ENCODE data around the gene CNOT1.

CNOT1 gene

DNA sequence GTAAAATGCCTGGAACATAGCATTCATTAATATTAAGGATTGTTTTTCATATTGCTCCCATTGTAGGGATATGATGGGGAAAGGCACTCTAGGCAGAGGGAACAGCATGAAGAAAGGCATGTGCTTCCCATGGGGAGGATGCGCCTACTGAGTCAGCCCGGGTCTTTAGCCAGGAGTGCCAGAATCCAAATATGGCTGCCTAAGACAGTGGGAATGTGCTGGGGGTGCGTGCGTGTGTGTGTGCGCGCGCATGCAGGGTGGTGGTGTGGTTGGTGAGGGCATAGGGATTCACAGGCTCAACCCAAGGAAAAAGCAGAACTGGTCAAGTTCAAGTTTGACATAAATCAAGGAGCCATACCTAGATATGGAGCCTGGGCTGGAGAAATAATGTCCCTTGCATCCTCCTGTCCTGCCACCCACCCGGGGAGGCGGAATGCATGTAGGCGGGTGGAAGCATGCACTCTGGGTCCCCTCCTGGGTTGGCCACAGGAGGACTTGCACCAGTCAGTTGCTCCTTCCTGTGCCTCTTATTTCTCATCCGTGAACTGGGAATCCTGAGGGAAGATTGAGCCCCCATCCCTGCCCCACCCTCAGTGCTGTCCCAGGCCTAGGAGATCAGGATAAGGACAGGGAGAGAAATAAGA, 148.3 kb downstream of the CNOT1 start:
- DNase-seq (ENCODE audit: low spot score) = no peak

DNA sequence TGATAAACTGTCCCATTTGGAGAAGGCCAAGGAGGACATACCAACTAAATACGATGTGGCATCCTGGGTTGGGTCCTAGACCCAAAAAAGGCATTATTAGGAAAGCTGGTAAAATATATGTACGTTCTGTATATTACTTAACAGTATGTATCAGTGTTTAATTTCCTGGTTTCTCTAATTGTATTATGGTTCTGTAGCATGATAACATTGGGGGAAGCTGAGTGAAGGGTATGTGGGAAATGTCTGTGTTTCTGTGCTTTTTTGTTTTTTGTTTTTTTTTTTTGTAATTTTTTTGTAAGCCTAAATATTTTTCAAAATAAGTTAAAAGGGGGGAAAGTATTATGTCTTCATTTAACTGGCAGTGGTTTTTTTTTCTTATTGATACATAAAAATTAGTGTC, 151.2 kb downstream of the CNOT1 start:
- DNase-seq (ENCODE audit: low spot score) = no peak

DNA sequence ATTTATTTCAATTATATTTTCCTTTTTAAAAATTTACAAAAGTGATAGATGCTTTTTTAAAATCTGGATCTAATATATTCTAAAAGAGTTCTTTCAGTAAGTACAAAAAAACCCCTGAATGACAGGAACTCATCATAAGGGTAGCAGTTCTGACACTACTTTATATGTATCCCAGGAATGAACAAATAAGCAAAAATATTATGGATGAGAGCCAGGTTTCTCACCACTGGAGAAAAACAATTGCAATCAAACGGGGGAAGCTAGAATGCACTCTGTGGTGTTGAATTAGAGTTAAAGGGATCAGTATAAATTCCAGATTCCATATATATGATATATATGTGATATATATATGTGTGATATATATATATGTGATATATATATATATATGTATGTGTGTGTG, 152.8 kb downstream of the CNOT1 start:
- DNase-seq (ENCODE audit: low spot score) = no peak

DNA sequence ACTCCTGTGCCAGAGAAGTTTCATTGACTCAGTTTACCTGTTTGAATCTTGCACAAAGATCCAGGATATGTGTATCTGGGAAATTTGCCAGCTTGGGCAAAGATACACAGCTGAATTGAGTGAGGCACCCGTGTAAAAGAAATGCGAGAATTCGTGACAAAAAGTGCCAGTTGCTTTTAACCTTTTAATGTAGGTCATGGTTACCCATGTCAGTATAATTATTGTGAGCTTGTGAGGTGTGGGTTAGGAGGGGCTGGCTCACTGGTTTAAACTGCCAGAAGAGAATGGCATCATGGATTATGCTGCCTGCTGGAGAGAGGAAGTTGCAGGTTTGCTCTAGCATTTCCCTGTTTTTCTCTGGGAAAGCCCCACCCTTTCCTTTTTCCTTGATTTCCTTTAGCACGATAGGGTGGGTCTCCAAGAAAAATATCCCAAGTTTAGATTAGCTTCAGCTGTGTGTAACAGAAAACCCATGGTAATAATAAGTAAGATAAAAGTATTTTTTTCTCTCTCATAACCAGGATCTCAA, 154.5 kb downstream of the CNOT1 start:
- DNase-seq (ENCODE audit: low spot score) = no peak

DNA sequence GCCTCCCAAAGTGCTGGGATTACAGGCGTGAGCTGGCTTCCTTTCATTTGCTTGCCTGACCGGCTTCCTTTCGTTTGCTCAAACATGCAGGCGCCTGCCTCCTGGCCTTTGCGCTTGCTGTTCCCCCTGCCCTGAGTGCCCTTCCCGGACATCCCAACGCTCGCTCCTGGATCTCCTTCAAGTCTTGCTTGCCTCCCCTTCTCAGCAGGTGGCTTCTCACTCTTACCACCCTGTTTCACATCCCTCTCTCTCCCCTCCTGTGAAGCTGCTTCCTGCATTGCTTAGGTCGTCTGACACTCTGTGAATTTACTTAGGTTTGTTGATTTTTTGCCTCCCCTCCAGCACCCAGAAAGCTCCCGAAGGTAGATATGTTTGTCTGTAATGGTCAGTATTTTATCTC, 155.3 kb downstream of the CNOT1 start:
- DNase-seq (ENCODE audit: low spot score) = no peak

DNA sequence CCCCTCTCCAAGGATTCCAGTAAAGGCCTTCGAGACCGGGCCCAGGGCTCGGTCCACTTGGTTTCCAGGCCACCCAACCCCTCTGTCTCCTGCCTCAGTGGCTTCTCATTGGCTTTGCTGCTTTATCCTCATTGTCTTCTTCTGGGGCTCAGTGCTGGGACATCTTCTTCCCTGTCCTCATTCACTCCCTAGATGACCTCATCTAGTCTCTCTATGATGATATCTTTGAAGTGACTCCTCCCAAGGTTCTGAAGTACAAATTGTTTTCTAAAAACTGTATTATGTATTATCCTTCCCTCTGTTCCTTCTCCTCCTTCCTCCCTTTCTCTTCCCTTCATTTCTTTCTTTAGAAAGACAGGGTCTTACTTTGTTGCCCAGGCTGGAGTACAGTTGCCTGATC, 156.8 kb downstream of the CNOT1 start:
- DNase-seq (ENCODE audit: low spot score) = no peak

DNA sequence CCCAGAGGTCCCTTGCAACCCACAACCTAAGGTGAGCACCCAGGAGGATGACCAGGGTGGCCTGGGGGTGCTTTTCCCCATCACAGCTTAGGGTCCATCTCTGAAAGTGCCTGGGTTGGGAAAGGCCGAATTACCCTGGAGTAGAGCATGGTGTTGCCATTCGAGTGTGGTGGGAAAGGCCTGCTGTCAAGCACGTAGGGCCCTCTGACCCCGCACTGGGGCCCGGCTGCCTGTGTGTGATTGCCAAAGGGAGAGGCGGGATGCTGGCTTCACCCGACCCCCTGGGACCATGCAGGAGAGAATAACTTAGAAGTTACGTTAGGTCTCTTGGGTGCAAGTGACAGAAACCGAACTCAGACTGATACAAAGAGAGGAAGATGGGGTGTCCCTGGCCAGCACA, 157.4 kb downstream of the CNOT1 start:
- no peak for DNase-seq (ENCODE audit: low spot score)

DNA sequence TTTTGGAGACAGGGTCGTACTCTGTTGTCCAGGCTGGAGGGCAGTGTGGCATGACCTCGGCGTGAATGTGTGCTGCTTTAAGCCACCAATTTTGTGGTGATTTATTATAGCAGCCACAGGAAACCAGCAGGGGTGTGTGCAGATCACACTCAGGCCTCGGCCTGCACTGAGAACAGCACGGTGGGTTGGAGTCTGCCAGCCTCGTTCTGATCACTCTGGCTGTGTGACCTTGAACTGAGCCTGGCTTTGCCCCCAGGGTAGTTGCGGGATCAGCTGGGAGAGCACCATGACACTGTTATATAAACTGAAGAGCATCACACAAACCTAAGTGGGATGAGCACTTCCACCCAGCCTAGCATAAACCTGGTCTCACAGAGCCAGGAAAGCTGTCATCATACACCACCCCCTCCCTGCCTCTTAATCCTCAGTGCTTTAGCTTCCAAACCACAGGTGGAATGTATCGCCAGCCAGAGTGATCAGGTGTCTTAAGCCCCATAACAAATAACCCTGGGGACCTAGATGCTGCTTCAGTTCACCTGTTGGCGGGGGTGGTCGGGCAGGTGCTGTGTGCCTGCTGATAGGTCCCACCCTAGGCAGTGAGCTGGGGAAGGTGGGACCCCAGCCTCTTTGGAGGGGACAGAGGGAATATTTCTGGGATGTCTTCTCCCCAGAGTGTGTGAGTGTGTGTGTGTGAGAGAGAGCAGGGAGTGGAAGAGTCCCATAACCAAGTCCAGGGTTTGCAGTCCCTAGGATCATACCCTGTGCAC, 158.2 kb downstream of the CNOT1 start:
- peak; percentile 30 for DNase-seq (ENCODE audit: low spot score)

Measured in SW480 (cell line).